ENCODE measurements around the gene ANGPTL2. TPM values are rescaled to one million over a fixed set of nuclear protein-coding genes. Genes with fewer than 3 reads are reported as not detected.

The ANGPTL2 gene
- total and polyA plus RNA-seq, 12 donors = 16.2 to 73.5 (median 42.9) TPM

DNA sequence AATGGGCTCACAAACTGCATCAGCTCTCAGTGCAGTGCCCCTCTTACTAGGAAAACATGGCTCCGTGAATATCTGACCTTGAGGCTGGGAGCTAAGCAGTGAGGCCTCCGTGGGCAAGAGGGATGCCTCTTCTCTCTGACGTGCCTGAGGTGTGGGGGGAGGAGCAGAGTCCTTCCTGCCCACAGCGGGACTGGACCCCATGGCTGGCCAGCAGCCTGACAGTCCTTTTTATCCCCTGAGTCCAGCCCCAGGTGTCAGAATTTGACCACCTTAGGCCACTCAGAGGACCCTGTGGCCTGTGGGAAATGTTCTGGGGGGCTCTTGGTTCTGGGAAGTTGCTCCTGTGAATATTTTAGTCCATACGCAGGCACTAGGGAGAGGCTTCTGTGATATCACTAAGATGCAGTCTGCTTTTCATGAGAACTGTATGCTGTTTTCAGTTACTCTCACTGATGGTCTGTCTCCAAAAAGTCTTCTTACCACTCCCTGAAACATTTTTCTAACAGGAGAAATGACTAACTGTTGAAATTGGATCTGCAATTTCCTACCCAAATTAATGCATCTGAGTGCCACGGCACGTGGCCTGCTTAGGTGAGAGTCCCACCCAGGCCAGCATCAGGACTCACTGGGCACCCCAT is 23.4 kb downstream of the ANGPTL2 start:
- H3K27me3 ChIP-seq = no peaks in the 10 kb centered on the region
- no peak overlapping the region for H3K4me3 ChIP-seq
- TF ChIP-seq, protein P1, sequence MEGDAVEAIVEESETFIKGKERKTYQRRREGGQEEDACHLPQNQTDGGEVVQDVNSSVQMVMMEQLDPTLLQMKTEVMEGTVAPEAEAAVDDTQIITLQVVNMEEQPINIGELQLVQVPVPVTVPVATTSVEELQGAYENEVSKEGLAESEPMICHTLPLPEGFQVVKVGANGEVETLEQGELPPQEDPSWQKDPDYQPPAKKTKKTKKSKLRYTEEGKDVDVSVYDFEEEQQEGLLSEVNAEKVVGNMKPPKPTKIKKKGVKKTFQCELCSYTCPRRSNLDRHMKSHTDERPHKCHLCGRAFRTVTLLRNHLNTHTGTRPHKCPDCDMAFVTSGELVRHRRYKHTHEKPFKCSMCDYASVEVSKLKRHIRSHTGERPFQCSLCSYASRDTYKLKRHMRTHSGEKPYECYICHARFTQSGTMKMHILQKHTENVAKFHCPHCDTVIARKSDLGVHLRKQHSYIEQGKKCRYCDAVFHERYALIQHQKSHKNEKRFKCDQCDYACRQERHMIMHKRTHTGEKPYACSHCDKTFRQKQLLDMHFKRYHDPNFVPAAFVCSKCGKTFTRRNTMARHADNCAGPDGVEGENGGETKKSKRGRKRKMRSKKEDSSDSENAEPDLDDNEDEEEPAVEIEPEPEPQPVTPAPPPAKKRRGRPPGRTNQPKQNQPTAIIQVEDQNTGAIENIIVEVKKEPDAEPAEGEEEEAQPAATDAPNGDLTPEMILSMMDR (IDR thresholded peaks at IDR 0.05) = no peak
- DNase-seq (no peak), ATAC-seq (peak in 7 of 8 donors; percentile 15 to 54 (median 31))
- no peaks in the 10 kb centered on the region for H3K9me3 ChIP-seq
- H3K27ac ChIP-seq = peak overlapping the region in 9 of 10 donors; percentile 52 to 80 (median 71)
- intact Hi-C loops (cut with DNase I) = loop anchor here in 1 of 10 donors (10.0 kb wide), 1 partner anchor 114 kb away; no protein-coding TSS in a partner anchor
- peaks cover 0 to 72% (median 0%) of the 10 kb centered on the region in 9 donors for H3K36me3 ChIP-seq
- 53 to 58% methylated on average over 7 of the region's 7 CpGs for WGBS, 2 donors
- H3K4me1 ChIP-seq = peaks cover 0 to 56% (median 41%) of the 10 kb centered on the region in 9 donors

- H3K36me3 ChIP-seq = peaks cover 0 to 72% (median 0%) of the 10 kb centered on the region in 9 donors
- H3K9me3 ChIP-seq = no peaks in the 10 kb centered on the region
- WGBS, 2 donors = 93 to 94% methylated on average over 5 of the region's 5 CpGs
- H3K4me3 ChIP-seq = no peak overlapping the region
- peaks cover 0 to 43% (median 27%) of the 10 kb centered on the region in 9 donors for H3K4me1 ChIP-seq
- H3K27ac ChIP-seq = peak overlapping the region in 1 of 10 donors; percentile 77
- no peak for DNase-seq
- ATAC-seq = no peak
- intact Hi-C loops (cut with DNase I) = loop anchor here in 1 of 10 donors (10.0 kb wide), 1 partner anchor 113 kb away; no protein-coding TSS in a partner anchor
- TF ChIP-seq, protein P1 (IDR thresholded peaks at IDR 0.05) = no peak
- no peaks in the 10 kb centered on the region for H3K27me3 ChIP-seq
Measured at GRCh38 chr9:127097683-127098082, 24.8 kb downstream of the ANGPTL2 start.

GRCh38 chr9:127096208-127096607 is 26.2 kb downstream of the ANGPTL2 start:
- peaks cover 0 to 49% (median 31%) of the 10 kb centered on the region in 9 donors for H3K4me1 ChIP-seq
- H3K27ac ChIP-seq = peak overlapping the region in 5 of 10 donors; percentile 8 to 51 (median 20)
- no peaks in the 10 kb centered on the region for H3K27me3 ChIP-seq
- H3K36me3 ChIP-seq = peaks cover 0 to 74% (median 12%) of the 10 kb centered on the region in 9 donors
- intact Hi-C loops (cut with DNase I) = loop anchor here in 1 of 10 donors (10.0 kb wide), 1 partner anchor 111 kb away; no protein-coding TSS in a partner anchor
- H3K4me3 ChIP-seq = no peak overlapping the region
- peak in 7 of 8 donors; percentile 21 to 61 (median 48) for ATAC-seq
- TF ChIP-seq, protein P1 (IDR thresholded peaks at IDR 0.05) = no peak
- WGBS, 2 donors = 79 to 85% methylated on average over 13 of the region's 13 CpGs
- DNase-seq = no peak
- H3K9me3 ChIP-seq = no peaks in the 10 kb centered on the region

DNA sequence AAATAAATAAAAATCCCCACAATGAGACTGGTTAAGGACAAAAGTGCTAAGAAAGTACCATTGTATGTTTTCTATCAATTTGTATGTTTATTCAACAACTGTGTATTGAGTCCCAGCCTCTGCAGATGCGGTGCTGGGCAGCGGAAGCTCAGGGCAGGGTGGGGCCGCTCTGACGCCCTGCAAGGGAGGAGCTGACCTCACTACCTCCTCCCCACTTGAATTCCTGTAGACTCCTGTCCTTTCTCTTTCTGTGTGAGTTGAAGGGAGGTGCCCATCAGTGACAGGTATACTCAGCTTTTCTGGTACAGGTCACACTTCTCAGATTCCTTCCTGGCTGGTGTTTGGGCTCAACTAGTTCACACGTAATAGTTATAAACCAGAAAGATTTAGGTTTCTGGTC is 27.0 kb downstream of the ANGPTL2 start:
- peaks cover 0 to 56% (median 34%) of the 10 kb centered on the region in 9 donors for H3K4me1 ChIP-seq
- peak overlapping the region in 3 of 10 donors; percentile 14 to 51 (median 36) for H3K27ac ChIP-seq
- H3K4me3 ChIP-seq = no peak overlapping the region
- peaks cover 0 to 75% (median 13%) of the 10 kb centered on the region in 9 donors for H3K36me3 ChIP-seq
- 92 to 96% methylated on average over 5 of the region's 5 CpGs for WGBS, 2 donors
- ATAC-seq (no peak), DNase-seq (no peak)
- TF ChIP-seq, protein P1 (IDR thresholded peaks at IDR 0.05) = no peak
- H3K9me3 ChIP-seq = no peaks in the 10 kb centered on the region
- no peaks in the 10 kb centered on the region for H3K27me3 ChIP-seq
- intact Hi-C loops (cut with DNase I) = loop anchor here in 1 of 10 donors (10.0 kb wide), 1 partner anchor 111 kb away; no protein-coding TSS in a partner anchor

Measured in heart right ventricle (tissue), 16 donors.